Gastroesophageal sphincter (tissue), 3 donors: Measurements from ENCODE around the gene SELENOI.

Experiments
- CTCF ChIP-seq, 4 experiments: fragments of 200-600 bp in 2 of 4; fragments of 450-650 bp in 2 of 4; sonication (generic) in 1 of 4; IDR thresholded peaks; one replicate each; pipeline ENCODE4 v1.5.1; 2017 to 2019; ENCODE audit warnings: antibody characterized with exemption in 4 of 4, mild to moderate bottlenecking in 2 of 4, moderate library complexity in 2 of 4
- POLR2A ChIP-seq, 2 donors: fragments of 450-650 bp; IDR thresholded peaks; one replicate each; pipeline ENCODE4 v1.6.1; 2017; ENCODE audit warnings: antibody characterized with exemption in 2 of 2, mild to moderate bottlenecking in 2 of 2, moderate library complexity in 1 of 2

- TF ChIP-seq CTCF (IDR thresholded peaks at IDR 0.05) (no peak), POLR2A (IDR thresholded peaks at IDR 0.05) (no peak)
Measured at GRCh38 chr2:26414311-26414710, 68.4 kb downstream of the SELENOI start.
